ENCODE measurements around the gene MTA1. TPM values are rescaled to one million over a fixed set of nuclear protein-coding genes. Genes with fewer than 3 reads are reported as not detected.

Gene MTA1
- total and polyA plus RNA-seq, 2 donors (not counting 1 experiment from before 2014, with no cell fraction given), result 137 to 147 TPM

DNA sequence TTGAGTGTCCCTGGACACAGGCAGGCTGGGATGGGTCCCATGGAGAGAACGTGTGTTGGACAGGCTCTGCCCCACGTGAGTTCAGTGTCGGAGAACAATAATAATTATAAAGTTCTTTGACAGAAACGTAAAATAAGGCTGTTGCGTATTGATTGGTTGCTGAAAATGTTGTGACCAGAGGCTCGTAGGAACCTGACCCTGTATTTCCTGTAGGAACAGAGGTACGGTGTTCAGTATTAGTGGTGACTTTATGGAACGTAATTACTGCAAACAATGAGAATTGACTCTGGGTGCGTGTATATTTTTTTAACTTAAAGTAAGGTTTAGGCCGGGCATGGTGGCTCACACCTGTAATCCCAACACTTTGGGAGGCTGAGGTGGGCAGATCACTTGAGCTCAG, 7.8 kb downstream of the MTA1 start:
- H3K9ac ChIP-seq (ENCODE audit: low read length), result no peak overlapping the region
- H3K4me2 ChIP-seq (replicated peaks; ENCODE audit: low read depth, low read length, poor library complexity, severe bottlenecking), result no peak overlapping the region
- peaks cover 2% of the 10 kb centered on the region for H3K9me3 Mint-ChIP-seq (ENCODE audit: insufficient read depth)
- 97% methylated on average over 8 of the region's 10 CpGs for WGBS (ENCODE audit: insufficient coverage)
- intact Hi-C loops (cut with micrococcal nuclease), result no loop called here
- H3K27ac ChIP-seq (ENCODE audit: low read length in 2 of 2), result no peak overlapping the region
- peaks cover 15% of the 10 kb centered on the region for H3K4me1 Mint-ChIP-seq
- no peak overlapping the region for H3K27ac Mint-ChIP-seq
- CTCF ChIA-PET, result interaction anchor here (0.9 kb wide), 2 partner anchors 62 to 106 kb away, joined by 3 read pairs; no protein-coding TSS in a partner anchor
- H3K27me3 ChIP-seq (replicated peaks in 1 of 4; ENCODE audit: control extremely low read depth in 1 of 4, control insufficient read depth in 3 of 4, insufficient read depth in 4 of 4, low read length in 3 of 4), result no peaks in the 10 kb centered on the region
- no peak for ATAC-seq (ENCODE audit: low read depth)
- DNase-seq, result no peak
- H3K4me3 ChIP-seq (ENCODE audit: control extremely low read depth in 1 of 5, extremely low read depth in 1 of 5, insufficient read depth in 1 of 5, low read depth in 2 of 5, low read length in 4 of 5), result no peak overlapping the region
- no peaks in the 10 kb centered on the region for H3K27me3 Mint-ChIP-seq
- H3K79me2 ChIP-seq (ENCODE audit: control insufficient read depth, insufficient read depth, low read length), result peaks cover 58% of the 10 kb centered on the region
- peaks cover 0 to under 1% of the 10 kb centered on the region in 2 donors for H3K4me1 ChIP-seq (ENCODE audit: control insufficient read depth in 2 of 2, insufficient read depth in 2 of 2, low read length in 2 of 2)
- POLR2A ChIA-PET, result interaction anchor here (0.7 kb wide), 1 partner anchor 19 kb away, joined by 5 read pairs; no protein-coding TSS in a partner anchor
- peaks cover 0 to 16% of the 10 kb centered on the region in 2 experiments for H3K36me3 ChIP-seq (replicated peaks in 1 of 2; ENCODE audit: control extremely low read depth in 1 of 2, control insufficient read depth in 1 of 2, extremely low read depth in 1 of 2, insufficient read depth in 2 of 2, low read length in 1 of 2)
- no peak overlapping the region for H3K4me3 Mint-ChIP-seq
- TF ChIP-seq, protein P1, sequence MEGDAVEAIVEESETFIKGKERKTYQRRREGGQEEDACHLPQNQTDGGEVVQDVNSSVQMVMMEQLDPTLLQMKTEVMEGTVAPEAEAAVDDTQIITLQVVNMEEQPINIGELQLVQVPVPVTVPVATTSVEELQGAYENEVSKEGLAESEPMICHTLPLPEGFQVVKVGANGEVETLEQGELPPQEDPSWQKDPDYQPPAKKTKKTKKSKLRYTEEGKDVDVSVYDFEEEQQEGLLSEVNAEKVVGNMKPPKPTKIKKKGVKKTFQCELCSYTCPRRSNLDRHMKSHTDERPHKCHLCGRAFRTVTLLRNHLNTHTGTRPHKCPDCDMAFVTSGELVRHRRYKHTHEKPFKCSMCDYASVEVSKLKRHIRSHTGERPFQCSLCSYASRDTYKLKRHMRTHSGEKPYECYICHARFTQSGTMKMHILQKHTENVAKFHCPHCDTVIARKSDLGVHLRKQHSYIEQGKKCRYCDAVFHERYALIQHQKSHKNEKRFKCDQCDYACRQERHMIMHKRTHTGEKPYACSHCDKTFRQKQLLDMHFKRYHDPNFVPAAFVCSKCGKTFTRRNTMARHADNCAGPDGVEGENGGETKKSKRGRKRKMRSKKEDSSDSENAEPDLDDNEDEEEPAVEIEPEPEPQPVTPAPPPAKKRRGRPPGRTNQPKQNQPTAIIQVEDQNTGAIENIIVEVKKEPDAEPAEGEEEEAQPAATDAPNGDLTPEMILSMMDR (IDR thresholded peaks at IDR 0.05), result no peak
- TF ChIP-seq EZH2 (IDR thresholded peaks at IDR 0.05; ENCODE audit: borderline replicate concordance, insufficient read depth, low read depth, low read length, poor library complexity, severe bottlenecking), result no peak
- H2AFZ ChIP-seq (ENCODE audit: insufficient read depth, low read depth, low read length, poor library complexity, severe bottlenecking), result no peak overlapping the region
- H3K9me3 ChIP-seq (ENCODE audit: control extremely low read depth in 1 of 3, control insufficient read depth in 2 of 3, insufficient read depth in 1 of 3, low read length in 2 of 3), result peaks cover 0 to 16% (median 2%) of the 10 kb centered on the region in 3 donors
- peaks cover 49% of the 10 kb centered on the region for H4K20me1 ChIP-seq (ENCODE audit: control insufficient read depth, insufficient read depth, low read length, poor library complexity, severe bottlenecking)

DNA sequence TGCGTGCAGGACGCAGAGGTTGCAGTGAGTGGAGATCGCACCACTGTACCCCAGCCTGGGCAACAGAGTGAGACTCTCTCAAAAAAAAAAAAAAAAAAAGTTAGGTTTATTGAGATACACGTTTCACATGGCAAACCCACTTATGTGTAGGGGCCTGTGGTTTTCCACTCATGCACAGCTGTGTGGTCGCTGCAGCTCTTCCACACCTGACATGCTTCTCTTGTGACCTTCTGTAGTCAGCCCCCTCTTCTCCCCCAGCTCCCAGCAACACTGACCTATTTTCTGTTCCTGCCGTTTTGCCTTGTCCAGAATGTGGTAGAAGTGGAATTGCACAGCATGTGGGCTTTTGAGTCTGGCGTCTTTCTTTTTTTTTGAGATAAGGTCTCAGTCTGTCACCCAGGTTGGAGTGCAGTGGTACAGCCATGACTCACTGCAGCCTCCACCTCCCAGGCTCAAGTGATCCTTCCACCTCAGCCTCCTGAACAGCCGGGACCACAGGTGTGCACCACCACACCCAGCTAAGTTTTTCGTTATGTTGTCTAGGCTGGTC, 8.4 kb downstream of the MTA1 start:
- Histone ChIP-seq H3K9ac (ENCODE audit: low read length) (no peak overlapping the region), H3K4me3 (ENCODE audit: control extremely low read depth in 1 of 5, extremely low read depth in 1 of 5, insufficient read depth in 1 of 5, low read depth in 2 of 5, low read length in 4 of 5) (no peak overlapping the region), H4K20me1 (ENCODE audit: control insufficient read depth, insufficient read depth, low read length, poor library complexity, severe bottlenecking) (peaks cover 50% of the 10 kb centered on the region), H3K4me2 (replicated peaks; ENCODE audit: low read depth, low read length, poor library complexity, severe bottlenecking) (no peak overlapping the region), H3K9me3 (ENCODE audit: control extremely low read depth in 1 of 3, control insufficient read depth in 2 of 3, insufficient read depth in 1 of 3, low read length in 2 of 3) (peaks cover 0 to 16% (median 2%) of the 10 kb centered on the region in 3 donors), H3K79me2 (ENCODE audit: control insufficient read depth, insufficient read depth, low read length) (peaks cover 57% of the 10 kb centered on the region), H2AFZ (ENCODE audit: insufficient read depth, low read depth, low read length, poor library complexity, severe bottlenecking) (no peak overlapping the region), H3K4me1 (ENCODE audit: control insufficient read depth in 2 of 2, insufficient read depth in 2 of 2, low read length in 2 of 2) (no peaks in the 10 kb centered on the region), H3K27ac (ENCODE audit: low read length in 2 of 2) (no peak overlapping the region), H3K36me3 (replicated peaks in 1 of 2; ENCODE audit: control extremely low read depth in 1 of 2, control insufficient read depth in 1 of 2, extremely low read depth in 1 of 2, insufficient read depth in 2 of 2, low read length in 1 of 2) (peaks cover 0 to 16% of the 10 kb centered on the region in 2 experiments), H3K27me3 (replicated peaks in 1 of 4; ENCODE audit: control extremely low read depth in 1 of 4, control insufficient read depth in 3 of 4, insufficient read depth in 4 of 4, low read length in 3 of 4) (no peaks in the 10 kb centered on the region)
- H3K9me3 Mint-ChIP-seq (ENCODE audit: insufficient read depth), result peaks cover 2% of the 10 kb centered on the region
- WGBS (ENCODE audit: insufficient coverage), result 100% methylated on average over 1 of the region's 9 CpGs
- POLR2A ChIA-PET, result interaction anchor here (0.7 kb wide), 1 partner anchor 19 kb away, joined by 5 read pairs; no protein-coding TSS in a partner anchor
- no peak overlapping the region for H3K4me3 Mint-ChIP-seq
- no peak overlapping the region for H3K27ac Mint-ChIP-seq
- DNase-seq (no peak), ATAC-seq (ENCODE audit: low read depth) (no peak)
- TF ChIP-seq, protein P1 (IDR thresholded peaks at IDR 0.05), result no peak
- TF ChIP-seq EZH2 (IDR thresholded peaks at IDR 0.05; ENCODE audit: borderline replicate concordance, insufficient read depth, low read depth, low read length, poor library complexity, severe bottlenecking), result no peak
- H3K27me3 Mint-ChIP-seq, result no peaks in the 10 kb centered on the region
- peaks cover 9% of the 10 kb centered on the region for H3K4me1 Mint-ChIP-seq
- CTCF ChIA-PET, result interaction anchor here (0.9 to 1.2 kb wide), 3 partner anchors 57 to 105 kb away, joined by 3 read pairs; no protein-coding TSS in a partner anchor
- intact Hi-C loops (cut with micrococcal nuclease), result no loop called here
